ENCODE data around the gene RMRP. TPM values are rescaled to one million over a fixed set of nuclear protein-coding genes. Genes with fewer than 3 reads are reported as not detected.

Gene RMRP
- total RNA-seq, 1 donor from 2014 or later, result 21,148 TPM

DNA sequence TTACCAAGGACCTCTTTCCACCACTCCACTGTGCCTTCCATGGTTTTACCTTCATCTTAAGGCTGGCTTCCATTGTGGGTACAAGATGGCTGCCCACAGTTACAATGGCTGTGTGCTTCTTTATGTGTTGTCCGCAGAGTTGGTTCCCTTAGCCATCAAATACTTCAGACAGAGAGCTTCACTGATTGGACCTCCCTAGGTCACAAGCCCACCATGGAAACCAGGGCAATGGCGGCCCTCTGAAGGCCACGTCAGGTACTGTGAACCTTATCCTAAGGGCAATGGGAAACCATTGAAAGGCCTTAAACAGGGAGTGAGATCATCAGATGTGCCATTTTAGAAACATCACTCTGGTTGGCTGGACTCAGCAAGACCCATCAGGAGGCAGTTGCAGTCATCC lies 10.1 kb upstream of the RMRP start:
- H3K4me3 Mint-ChIP-seq, result no peak overlapping the region
- H3K27ac Mint-ChIP-seq, result no peak overlapping the region
- DNase-seq (ENCODE audit: low spot score in 2 of 2, unreplicated experiment in 2 of 2), result no peak
- peaks cover 37% of the 10 kb centered on the region for H3K4me1 Mint-ChIP-seq
- TF ChIP-seq, protein P1, sequence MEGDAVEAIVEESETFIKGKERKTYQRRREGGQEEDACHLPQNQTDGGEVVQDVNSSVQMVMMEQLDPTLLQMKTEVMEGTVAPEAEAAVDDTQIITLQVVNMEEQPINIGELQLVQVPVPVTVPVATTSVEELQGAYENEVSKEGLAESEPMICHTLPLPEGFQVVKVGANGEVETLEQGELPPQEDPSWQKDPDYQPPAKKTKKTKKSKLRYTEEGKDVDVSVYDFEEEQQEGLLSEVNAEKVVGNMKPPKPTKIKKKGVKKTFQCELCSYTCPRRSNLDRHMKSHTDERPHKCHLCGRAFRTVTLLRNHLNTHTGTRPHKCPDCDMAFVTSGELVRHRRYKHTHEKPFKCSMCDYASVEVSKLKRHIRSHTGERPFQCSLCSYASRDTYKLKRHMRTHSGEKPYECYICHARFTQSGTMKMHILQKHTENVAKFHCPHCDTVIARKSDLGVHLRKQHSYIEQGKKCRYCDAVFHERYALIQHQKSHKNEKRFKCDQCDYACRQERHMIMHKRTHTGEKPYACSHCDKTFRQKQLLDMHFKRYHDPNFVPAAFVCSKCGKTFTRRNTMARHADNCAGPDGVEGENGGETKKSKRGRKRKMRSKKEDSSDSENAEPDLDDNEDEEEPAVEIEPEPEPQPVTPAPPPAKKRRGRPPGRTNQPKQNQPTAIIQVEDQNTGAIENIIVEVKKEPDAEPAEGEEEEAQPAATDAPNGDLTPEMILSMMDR (IDR thresholded peaks at IDR 0.05; ENCODE audit: unreplicated experiment), result no peak
- H3K27me3 Mint-ChIP-seq (ENCODE audit: low read depth), result no peaks in the 10 kb centered on the region
- H3K9me3 Mint-ChIP-seq, result no peaks in the 10 kb centered on the region
- H3K36me3 Mint-ChIP-seq, result no peaks in the 10 kb centered on the region

DNA sequence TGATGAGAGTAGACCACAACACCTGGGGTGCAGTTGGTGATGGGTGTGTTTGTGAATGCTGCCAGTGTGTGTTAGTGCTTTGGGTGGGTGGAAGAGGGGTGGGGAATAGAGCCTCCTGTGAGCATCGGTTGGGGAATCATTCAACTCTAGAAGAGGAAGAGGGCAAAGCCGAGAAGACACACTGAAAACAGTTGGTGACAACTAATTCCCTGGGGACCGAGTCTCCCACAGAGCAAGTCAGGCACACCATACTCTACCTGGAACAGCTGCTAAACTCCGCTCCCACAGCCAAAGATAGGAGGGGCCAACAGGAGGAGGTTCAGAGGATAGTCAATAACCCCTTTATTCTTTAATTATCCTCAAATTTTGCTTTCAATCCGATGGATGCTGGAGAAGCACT lies 8.7 kb upstream of the RMRP start:
- Mint-ChIP-seq H3K36me3 (no peaks in the 10 kb centered on the region), H3K27me3 (ENCODE audit: low read depth) (no peaks in the 10 kb centered on the region), H3K4me1 (peaks cover 37% of the 10 kb centered on the region), H3K4me3 (no peak overlapping the region), H3K27ac (peak overlapping the region; percentile 96), H3K9me3 (no peaks in the 10 kb centered on the region)
- DNase-seq (ENCODE audit: low spot score in 2 of 2, unreplicated experiment in 2 of 2), result no peak
- TF ChIP-seq, protein P1 (IDR thresholded peaks at IDR 0.05; ENCODE audit: unreplicated experiment), result no peak

- Mint-ChIP-seq H3K36me3 (peaks cover under 1% of the 10 kb centered on the region), H3K4me1 (peaks cover 37% of the 10 kb centered on the region), H3K27ac (peak overlapping the region; percentile 96), H3K4me3 (peak overlapping the region; percentile 77), H3K27me3 (ENCODE audit: low read depth) (no peaks in the 10 kb centered on the region), H3K9me3 (no peaks in the 10 kb centered on the region)
- TF ChIP-seq, protein P1 (IDR thresholded peaks at IDR 0.05; ENCODE audit: unreplicated experiment), result no peak
- no peak for DNase-seq (ENCODE audit: low spot score in 2 of 2, unreplicated experiment in 2 of 2)
Observed at GRCh38 chr9:35666045-35666444, 8.2 kb upstream of the RMRP start.

GRCh38 chr9:35665471-35665818 lies 7.6 kb upstream of the RMRP start:
- Mint-ChIP-seq H3K9me3 (no peaks in the 10 kb centered on the region), H3K36me3 (peaks cover 3% of the 10 kb centered on the region), H3K27me3 (ENCODE audit: low read depth) (no peaks in the 10 kb centered on the region), H3K27ac (peak overlapping the region; percentile 81), H3K4me3 (peak overlapping the region; percentile 77), H3K4me1 (peaks cover 40% of the 10 kb centered on the region)
- TF ChIP-seq, protein P1 (IDR thresholded peaks at IDR 0.05; ENCODE audit: unreplicated experiment), result no peak
- DNase-seq (ENCODE audit: low spot score in 2 of 2, unreplicated experiment in 2 of 2), result no peak

DNA sequence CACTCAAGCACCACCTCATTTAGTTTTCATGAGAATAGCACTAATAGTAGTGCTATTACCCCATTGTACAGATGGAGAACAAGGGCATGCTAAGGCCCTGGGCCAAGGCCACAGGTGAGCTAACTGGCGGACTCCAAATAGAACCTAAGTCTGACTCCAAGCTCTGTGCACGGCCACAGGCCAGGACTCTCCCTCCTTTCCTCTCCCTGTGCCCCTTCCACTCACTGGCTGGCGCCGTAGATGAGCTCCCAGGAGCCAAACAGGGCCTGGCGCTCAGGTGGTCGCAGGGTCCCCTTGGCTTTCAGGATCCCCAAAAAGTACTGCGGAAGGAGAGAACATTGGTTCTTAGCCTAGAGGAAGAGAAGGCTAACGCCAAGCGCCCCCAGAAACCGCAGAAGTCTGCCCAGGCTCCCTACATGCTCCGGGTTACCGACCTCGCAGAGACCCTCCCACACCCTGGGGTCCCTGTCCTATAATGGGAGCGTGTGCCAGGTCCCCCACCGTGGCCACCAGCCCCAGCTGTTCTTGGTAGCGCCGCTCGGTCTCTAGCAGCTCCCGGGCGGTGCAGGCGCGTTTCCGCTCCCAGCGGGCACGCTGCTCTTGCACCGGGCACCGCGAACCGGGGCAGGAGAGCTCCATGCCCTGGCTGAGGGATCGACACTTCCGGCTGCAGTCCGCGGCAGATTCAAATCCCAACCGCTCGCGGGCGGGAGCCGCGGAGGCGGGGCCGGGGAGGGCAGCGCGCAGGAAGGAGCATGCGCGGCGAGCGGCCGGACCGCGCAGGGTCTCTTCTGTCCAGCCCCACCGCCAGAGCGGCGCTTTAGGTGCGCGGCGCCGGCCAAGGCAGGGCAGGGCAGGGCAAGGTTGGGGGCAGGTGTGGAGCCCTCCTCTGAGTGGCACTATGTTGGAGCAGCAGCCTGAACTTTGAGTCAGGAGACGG lies 7.0 kb upstream of the RMRP start, which contains the start of gene ARHGEF39:
ARHGEF39 (minus strand) TSS at position 665 of the 940 bp plus-strand sequence; CDS start at position 639, 26 bp downstream.
- peak; percentile 76 to 85 for DNase-seq (ENCODE audit: low spot score in 2 of 2, unreplicated experiment in 2 of 2)
- peaks cover 40% of the 10 kb centered on the region for H3K4me1 Mint-ChIP-seq
- H3K4me3 Mint-ChIP-seq, result peak within 1 kb of the TSS; percentile 77
- H3K27me3 Mint-ChIP-seq (ENCODE audit: low read depth), result no peaks in the 10 kb centered on the region
- peaks cover 3% of the 10 kb centered on the region for H3K36me3 Mint-ChIP-seq
- TF ChIP-seq, protein P1 (IDR thresholded peaks at IDR 0.05; ENCODE audit: unreplicated experiment), result no peak
- H3K9me3 Mint-ChIP-seq, result no peaks in the 10 kb centered on the region
- peak within 1 kb of the TSS; percentile 96 for H3K27ac Mint-ChIP-seq

Data from mesothelial cell of epicardium (in vitro differentiated cells).